ENCODE data around the gene MYBBP1A.
A peak's percentile ranks its signal among the peaks of the same experiment; 100 is the strongest.
"Not testable (repeated sequence)": the region's sequence is repeated elsewhere in the genome, so short reads cannot be mapped to it uniquely, and the experiment has no call there.

The MYBBP1A gene

GRCh38 chr17:4554997-4555799 lies at the start of gene MYBBP1A:
Gene MYBBP1A, minus strand, starts transcription at chr17:4555384. Its CDS starts 60 bp downstream, at chr17:4555324.
- DNase-seq = peak; percentile 95 to 97

- not testable (repeated sequence) for DNase-seq
Measured at GRCh38 chr17:4604736-4605135, 49.6 kb upstream of the MYBBP1A start.

GRCh38 chr17:4604111-4604644 lies 49.0 kb upstream of the MYBBP1A start:
- no peak for DNase-seq

- no peak for DNase-seq
Measured at GRCh38 chr17:4602041-4602440, 46.9 kb upstream of the MYBBP1A start.

- no peak for DNase-seq
Measured at GRCh38 chr17:4601326-4601725, 46.1 kb upstream of the MYBBP1A start.

GRCh38 chr17:4600563-4600962 lies 45.4 kb upstream of the MYBBP1A start:
- no peak for DNase-seq

- DNase-seq = no peak
Measured at GRCh38 chr17:4599505-4600281, 44.5 kb upstream of the MYBBP1A start.

- DNase-seq = no peak
Measured at GRCh38 chr17:4598776-4599504, 43.8 kb upstream of the MYBBP1A start.

- DNase-seq = no peak
Measured at GRCh38 chr17:4597975-4598374, 42.8 kb upstream of the MYBBP1A start.

- no peak for DNase-seq
Measured at GRCh38 chr17:4596636-4597380, 41.6 kb upstream of the MYBBP1A start.

- DNase-seq = not testable (repeated sequence)
Measured at GRCh38 chr17:4595685-4596342, 40.6 kb upstream of the MYBBP1A start.

GRCh38 chr17:4594931-4595684 lies 39.9 kb upstream of the MYBBP1A start:
- DNase-seq = peak; percentile 18 to 21

- DNase-seq = no peak
Measured at GRCh38 chr17:4594406-4594805, 39.2 kb upstream of the MYBBP1A start.

GRCh38 chr17:4593021-4593421 lies 37.8 kb upstream of the MYBBP1A start:
- DNase-seq = no peak

GRCh38 chr17:4592240-4593005 lies 37.2 kb upstream of the MYBBP1A start:
- DNase-seq = no peak

- no peak for DNase-seq
Measured at GRCh38 chr17:4591529-4591928, 36.3 kb upstream of the MYBBP1A start.

- no peak for DNase-seq
Measured at GRCh38 chr17:4590981-4591453, 35.8 kb upstream of the MYBBP1A start.

- DNase-seq = not testable (repeated sequence)
Measured at GRCh38 chr17:4590042-4590441, 34.9 kb upstream of the MYBBP1A start.

GRCh38 chr17:4588898-4589625 lies 33.9 kb upstream of the MYBBP1A start:
- DNase-seq = no peak

All from CD4-positive, alpha-beta T cell treated with Interferon alpha-2 for 1 hour (primary cell).